Measurements from ENCODE around the gene MYL9. TPM values are rescaled to one million over a fixed set of nuclear protein-coding genes. Genes with fewer than 3 reads are reported as not detected.

The MYL9 gene
- total RNA-seq, 4 donors from 2014 or later, result 7.3 to 59.4 (median 20.8) TPM

- Histone ChIP-seq H3K9me3 (no peaks in the 10 kb centered on the region), H3K36me3 (peaks cover 0 to 55% of the 10 kb centered on the region in 2 donors), H3K27ac (no peak overlapping the region), H3K4me3 (no peak overlapping the region), H3K27me3 (no peaks in the 10 kb centered on the region), H3K4me1 (no peaks in the 10 kb centered on the region)
- in situ Hi-C loops (cut with MboI; ENCODE audit: low sequenced_read_pairs in 4 of 4), result no loop called here
- DNase-seq (no peak), ATAC-seq (no peak)
- TF ChIP-seq CTCF (IDR thresholded peaks at IDR 0.05 in 4 of 5, conservative IDR thresholded peaks at IDR 0.05 in 1 of 5) (no peak), POLR2A (IDR thresholded peaks at IDR 0.05) (no peak)
- intact Hi-C loops (cut with DNase I; ENCODE audit: low total_unique reads), result no loop called here
Measured at GRCh38 chr20:36528176-36528874, 13.0 kb upstream of the MYL9 start.

- Histone ChIP-seq H3K27ac (no peak overlapping the region), H3K4me3 (no peak overlapping the region), H3K27me3 (no peaks in the 10 kb centered on the region), H3K4me1 (no peaks in the 10 kb centered on the region), H3K9me3 (no peaks in the 10 kb centered on the region), H3K36me3 (peaks cover 0 to 50% of the 10 kb centered on the region in 2 donors)
- in situ Hi-C loops (cut with MboI; ENCODE audit: low sequenced_read_pairs in 4 of 4) (no loop called here), intact Hi-C loops (cut with DNase I; ENCODE audit: low total_unique reads) (no loop called here)
- DNase-seq, result no peak
- no peak for TF ChIP-seq CTCF (IDR thresholded peaks at IDR 0.05 in 4 of 5, conservative IDR thresholded peaks at IDR 0.05 in 1 of 5)
- no peak for TF ChIP-seq POLR2A (IDR thresholded peaks at IDR 0.05)
- ATAC-seq, result no peak
Measured at GRCh38 chr20:36528875-36529417, 12.4 kb upstream of the MYL9 start.

GRCh38 chr20:36532388-36532787, 8.9 kb upstream of the MYL9 start:
- no peak overlapping the region for H3K27ac ChIP-seq
- TF ChIP-seq CTCF (IDR thresholded peaks at IDR 0.05 in 4 of 5, conservative IDR thresholded peaks at IDR 0.05 in 1 of 5) (no peak), POLR2A (IDR thresholded peaks at IDR 0.05) (no peak)
- H3K36me3 ChIP-seq, result peaks cover 0 to 15% of the 10 kb centered on the region in 2 donors
- H3K9me3 ChIP-seq, result no peaks in the 10 kb centered on the region
- intact Hi-C loops (cut with DNase I; ENCODE audit: low total_unique reads) (no loop called here), in situ Hi-C loops (cut with MboI; ENCODE audit: low sequenced_read_pairs in 4 of 4) (no loop called here)
- no peak for DNase-seq
- ATAC-seq, result no peak
- H3K27me3 ChIP-seq, result no peaks in the 10 kb centered on the region
- no peaks in the 10 kb centered on the region for H3K4me1 ChIP-seq
- no peak overlapping the region for H3K4me3 ChIP-seq

GRCh38 chr20:36532822-36533221, 8.5 kb upstream of the MYL9 start:
- intact Hi-C loops (cut with DNase I; ENCODE audit: low total_unique reads), result no loop called here
- no peak for ATAC-seq
- no peak for TF ChIP-seq POLR2A (IDR thresholded peaks at IDR 0.05)
- TF ChIP-seq CTCF (IDR thresholded peaks at IDR 0.05 in 4 of 5, conservative IDR thresholded peaks at IDR 0.05 in 1 of 5), result no peak

More at GRCh38 chr20:36532822-36533221, 8.5 kb upstream of the MYL9 start:
- H3K4me3 ChIP-seq, result no peak overlapping the region
- no peaks in the 10 kb centered on the region for H3K9me3 ChIP-seq
- peaks cover 0 to 11% of the 10 kb centered on the region in 2 donors for H3K36me3 ChIP-seq
- no peak overlapping the region for H3K27ac ChIP-seq
- H3K4me1 ChIP-seq, result no peaks in the 10 kb centered on the region
- no peak for DNase-seq
- in situ Hi-C loops (cut with MboI; ENCODE audit: low sequenced_read_pairs in 4 of 4), result no loop called here
- no peaks in the 10 kb centered on the region for H3K27me3 ChIP-seq
